ENCODE data around the gene DGKB.

- TF ChIP-seq POLR2A (IDR thresholded peaks at IDR 0.05) (no peak), POLR2AphosphoS5 (IDR thresholded peaks at IDR 0.05) (no peak), CTCF (IDR thresholded peaks at IDR 0.05) (no peak)
Observed at GRCh38 chr7:14846405-14846804, 56.1 kb downstream of the DGKB start.
